Stimulated activated naive CD4-positive, alpha-beta T cell treated with Interleukin-2 at 50 U/mL for 16 hours (primary cell): ENCODE measurements around the gene CDH23.

Experiments used
- DNase-seq: peaks from one replicate; lab custom pipeline; 2025; lab: John Stamatoyannopoulos, UW

Gene CDH23

DNA sequence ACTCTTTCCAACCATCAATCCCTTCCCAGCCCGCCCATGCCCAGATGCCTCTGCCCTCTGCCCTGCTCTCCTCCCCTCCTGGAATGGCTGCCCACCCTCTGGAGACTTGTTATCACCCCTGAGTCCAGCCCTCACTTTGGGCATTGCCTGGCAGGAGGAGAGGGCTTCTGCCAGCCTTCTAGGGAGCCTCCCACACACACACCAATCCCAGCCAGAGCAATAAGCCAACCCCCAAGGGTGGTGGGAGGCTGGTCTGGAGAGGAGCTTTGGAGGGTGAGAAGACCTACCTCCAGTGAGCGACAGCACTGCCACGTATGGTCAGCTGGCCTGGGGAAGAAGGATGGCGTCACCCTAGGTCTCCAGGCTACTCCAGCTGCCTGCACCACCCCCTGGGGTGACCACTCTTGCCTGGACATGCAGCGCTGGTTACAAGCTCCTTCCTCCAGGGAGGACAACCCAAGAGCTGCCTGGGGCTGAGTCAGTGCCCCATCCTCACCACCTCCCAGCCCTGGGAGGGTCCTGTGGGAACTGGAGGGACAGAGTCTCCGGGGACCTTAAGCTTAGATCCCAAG lies 314.4 kb downstream of the CDH23 start:
- no peak for DNase-seq

- DNase-seq = no peak
These were observed 315.4 kb downstream of the CDH23 start for GRCh38 chr10:71712170-71712569.

- no peak for DNase-seq
These were observed 315.9 kb downstream of the CDH23 start for GRCh38 chr10:71712572-71713134.

DNA sequence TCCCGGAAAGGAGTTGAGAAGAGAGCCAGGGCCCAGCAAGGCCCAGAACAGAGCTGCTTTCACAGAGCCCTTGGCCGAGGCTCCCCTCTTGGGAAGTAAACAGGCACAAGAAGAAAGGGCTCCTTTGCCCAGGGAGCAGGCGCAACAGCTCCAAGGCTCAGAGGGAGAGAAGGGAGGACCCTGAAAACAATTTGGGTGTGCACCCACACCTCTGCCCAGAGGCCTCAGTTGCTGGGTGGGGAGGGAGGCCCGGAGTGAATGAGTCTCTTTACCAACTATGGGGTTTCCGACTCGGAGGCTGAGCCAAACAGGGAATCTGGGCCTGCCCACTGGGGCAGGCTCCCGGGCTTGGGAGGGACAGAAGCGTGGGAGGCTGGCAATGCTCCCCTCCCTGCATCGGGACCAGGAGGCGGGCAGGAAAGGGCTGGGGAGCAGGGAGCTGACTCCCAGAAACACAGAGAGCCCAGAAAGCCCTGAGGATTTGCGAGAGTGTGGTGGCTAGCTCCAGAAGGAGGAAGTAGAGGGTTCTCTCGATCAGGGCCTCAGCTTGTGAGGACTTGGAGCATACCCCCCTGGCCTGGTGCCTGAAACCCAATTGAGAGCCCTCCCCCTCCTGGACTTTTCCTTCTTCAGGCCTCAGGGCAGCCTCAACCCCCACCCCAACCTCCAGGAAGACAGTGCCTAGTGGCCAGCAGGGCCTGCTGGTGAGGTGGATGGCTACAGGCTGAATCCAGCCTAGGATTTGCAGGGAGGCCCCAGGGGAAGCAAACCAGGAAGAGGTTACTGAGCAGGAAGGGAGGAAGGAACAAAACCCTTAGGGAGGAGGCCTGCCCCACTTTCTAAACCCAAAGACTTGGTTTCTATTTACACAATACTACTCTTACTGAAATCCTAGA lies 316.7 kb downstream of the CDH23 start:
- DNase-seq = peak; percentile 34

DNA sequence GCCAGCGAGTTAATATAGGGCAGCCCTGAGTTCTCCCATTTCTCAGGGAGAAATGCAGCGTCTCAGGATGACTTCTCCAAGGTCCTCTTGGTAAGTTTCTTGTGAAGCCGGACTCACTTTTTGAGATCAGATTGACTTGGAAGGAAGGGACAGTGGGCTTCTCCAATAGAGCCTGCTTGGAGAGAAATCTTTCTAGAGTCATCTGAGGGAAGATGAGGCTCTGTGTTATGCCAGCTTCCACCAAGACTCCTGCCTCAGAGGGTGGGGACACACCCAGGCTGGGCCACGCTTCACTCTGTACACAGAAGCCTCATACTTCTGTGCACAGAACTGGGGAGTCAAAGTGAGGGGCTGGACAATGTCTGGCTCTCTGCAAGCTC lies 317.3 kb downstream of the CDH23 start:
- no peak for DNase-seq

DNA sequence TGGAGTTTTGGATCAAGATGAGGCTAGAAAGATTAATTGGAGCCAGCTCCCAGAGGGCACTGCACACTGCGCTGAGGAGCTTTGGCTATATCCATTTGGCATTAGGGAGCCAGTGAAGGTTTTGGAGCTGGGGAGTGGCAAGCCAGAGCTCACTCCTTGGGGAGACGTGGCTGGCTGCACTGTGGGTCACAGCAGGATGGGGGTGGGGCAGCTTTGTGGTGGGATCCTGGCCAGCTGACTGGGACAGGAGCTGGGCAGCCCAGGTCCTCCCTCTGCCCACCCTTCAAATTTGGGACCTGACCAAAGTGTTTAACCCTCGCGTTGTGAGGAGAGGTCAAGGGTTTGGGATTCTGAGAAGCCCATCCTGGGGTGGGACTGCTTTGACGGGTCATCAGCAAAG lies 317.9 kb downstream of the CDH23 start:
- no peak for DNase-seq

DNA sequence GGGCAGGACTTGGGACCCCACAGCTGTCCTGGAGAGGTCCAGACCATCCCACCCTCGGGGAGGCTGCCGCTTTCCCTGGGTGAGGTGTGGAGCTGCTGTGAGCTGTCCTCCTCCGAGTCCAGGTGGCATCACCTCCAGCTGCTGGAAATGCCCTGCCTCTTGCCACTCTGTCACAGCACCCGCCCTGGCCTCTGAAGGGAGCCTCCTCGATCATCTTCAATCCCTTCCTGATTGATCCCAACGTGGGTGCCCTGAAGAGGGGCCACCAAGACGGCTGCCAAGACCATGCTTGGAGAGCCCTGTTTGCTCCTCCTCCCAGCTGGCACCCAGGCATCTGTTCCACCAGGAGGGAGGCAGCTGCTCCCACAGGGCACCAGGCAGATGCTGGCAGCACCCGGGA lies 318.3 kb downstream of the CDH23 start:
- DNase-seq = no peak

- no peak for DNase-seq
These were observed 319.1 kb downstream of the CDH23 start for GRCh38 chr10:71715860-71716259.

- no peak for DNase-seq
These were observed 319.7 kb downstream of the CDH23 start for GRCh38 chr10:71716426-71716825.

GRCh38 chr10:71717056-71717455 lies 320.3 kb downstream of the CDH23 start:
- no peak for DNase-seq

DNA sequence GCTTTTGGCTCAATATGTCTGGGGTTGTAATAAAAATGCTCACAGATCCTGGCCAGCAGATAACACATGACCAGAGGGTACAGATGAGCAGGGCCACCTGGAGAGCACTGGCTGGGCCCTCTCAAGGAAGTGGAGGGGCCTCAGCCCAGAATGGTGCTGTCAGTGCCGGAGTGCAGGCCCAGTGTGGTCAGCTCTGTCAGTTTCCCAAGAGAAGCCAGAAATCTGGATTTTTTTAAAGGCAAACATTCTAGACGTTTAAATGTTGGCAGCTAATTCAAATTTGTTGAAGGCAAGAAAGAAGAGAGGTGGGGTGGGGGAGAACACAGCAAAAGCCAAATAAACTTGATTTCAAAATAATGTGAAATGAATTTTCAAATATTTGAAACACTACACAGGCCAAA lies 320.8 kb downstream of the CDH23 start:
- DNase-seq = no peak

- DNase-seq = no peak
These were observed 321.5 kb downstream of the CDH23 start for GRCh38 chr10:71718165-71718698.

DNA sequence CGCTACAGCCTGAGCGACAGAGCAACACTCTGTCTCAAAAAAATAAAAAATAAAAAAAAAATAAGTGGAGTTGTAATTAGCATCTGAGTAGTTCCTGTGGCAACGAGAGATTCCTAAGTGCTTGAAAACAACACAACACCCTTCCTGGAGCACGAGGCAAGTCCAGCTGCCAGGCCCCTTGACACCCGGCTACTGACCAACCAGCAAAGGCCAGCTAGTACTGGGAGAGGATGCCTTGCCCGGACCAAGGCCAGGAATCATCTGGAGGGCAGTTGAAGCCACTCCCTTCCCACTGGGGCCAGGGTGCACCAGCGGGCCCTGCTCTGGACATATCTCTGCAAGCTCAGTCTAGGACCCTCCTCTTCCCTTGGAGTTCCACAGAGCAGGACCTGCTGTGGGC lies 322.3 kb downstream of the CDH23 start:
- no peak for DNase-seq

DNA sequence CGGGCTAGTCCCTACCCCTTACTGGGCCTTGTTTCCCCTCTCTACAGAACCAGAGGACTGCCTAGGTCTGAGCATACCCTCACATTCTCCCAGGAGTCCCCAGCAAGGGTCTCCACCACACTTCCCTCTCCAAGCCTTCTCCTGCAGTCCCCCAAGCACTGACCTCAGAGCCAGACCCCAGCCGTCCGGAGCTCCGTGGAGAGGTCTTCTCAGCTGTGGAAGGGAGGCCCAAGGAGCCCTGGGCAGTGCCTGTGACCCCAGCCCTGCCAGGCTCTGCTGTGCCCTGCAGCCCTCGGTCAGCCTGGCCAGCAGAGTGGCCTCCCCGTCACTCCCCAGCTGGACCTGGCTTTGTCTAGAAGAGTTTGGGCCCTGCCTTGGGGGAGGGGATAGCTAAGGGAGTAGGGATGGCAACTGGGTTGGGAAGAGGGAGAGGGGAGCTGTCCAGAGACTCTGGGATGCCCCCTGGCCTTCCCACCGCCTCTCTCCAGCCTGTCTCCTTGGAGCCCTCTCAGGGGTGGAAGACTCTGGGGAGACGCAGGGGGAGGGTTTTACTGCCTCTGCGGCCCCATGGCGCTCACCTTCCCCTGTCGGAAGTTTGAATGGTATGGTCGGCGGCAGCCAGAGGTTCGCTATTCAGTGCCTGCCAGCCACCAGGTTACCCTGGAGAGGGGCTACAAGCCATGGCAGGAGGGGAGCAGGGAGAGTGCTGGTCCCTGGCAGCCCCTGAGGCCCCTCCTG lies 322.9 kb downstream of the CDH23 start, which contains the start of gene C10orf105:
Gene C10orf105 (minus strand): TSS at position 315 of the 738 bp plus-strand sequence. CDS start 3,441 bp downstream, outside the sequence.
- DNase-seq = no peak

DNA sequence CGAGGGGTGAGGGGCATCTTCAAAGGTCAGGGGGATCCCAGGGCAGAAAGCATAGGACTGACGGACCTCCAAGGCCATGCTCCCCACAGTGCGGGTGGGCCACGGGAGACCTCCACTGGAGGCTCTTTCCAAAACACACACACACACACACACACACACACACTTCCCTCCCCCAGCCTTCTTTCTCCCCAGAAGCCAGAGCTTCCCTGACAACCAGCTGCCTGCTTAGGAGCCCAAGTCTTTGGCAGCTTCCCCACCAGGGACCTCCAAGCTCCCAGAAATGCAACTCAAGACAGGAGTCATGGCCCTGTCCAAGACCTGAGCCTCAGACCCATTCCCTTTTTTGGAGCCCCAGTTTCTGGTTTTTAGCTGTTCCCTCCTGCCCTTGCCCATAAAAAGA lies 323.6 kb downstream of the CDH23 start:
- DNase-seq = no peak

GRCh38 chr10:71721313-71721712 lies 324.6 kb downstream of the CDH23 start:
- no peak for DNase-seq

- DNase-seq = no peak
These were observed 326.1 kb downstream of the CDH23 start for GRCh38 chr10:71722849-71723248.

- no peak for DNase-seq
These were observed 326.6 kb downstream of the CDH23 start for GRCh38 chr10:71723311-71723710.

DNA sequence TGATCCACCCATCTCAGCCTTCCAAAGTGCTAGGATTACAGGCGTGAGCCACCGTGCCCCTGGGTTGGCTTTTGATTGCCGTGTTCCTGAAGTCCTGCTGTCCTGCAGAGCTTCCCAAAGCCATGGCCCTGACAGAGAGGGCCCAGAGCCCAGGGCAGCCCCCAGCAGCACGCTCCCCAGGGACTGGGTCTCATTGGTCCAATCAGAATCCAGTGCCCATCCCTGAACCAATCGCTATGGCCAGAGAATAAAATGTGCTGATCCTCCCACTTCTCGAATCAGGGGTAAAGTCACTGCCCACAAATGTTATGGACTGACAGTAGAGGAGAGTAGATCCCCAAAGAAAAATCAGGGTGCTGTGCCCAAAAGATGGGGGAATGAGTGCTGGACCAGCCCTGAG lies 327.8 kb downstream of the CDH23 start:
- no peak for DNase-seq

- DNase-seq = no peak
These were observed 328.5 kb downstream of the CDH23 start for GRCh38 chr10:71725249-71725648.

DNA sequence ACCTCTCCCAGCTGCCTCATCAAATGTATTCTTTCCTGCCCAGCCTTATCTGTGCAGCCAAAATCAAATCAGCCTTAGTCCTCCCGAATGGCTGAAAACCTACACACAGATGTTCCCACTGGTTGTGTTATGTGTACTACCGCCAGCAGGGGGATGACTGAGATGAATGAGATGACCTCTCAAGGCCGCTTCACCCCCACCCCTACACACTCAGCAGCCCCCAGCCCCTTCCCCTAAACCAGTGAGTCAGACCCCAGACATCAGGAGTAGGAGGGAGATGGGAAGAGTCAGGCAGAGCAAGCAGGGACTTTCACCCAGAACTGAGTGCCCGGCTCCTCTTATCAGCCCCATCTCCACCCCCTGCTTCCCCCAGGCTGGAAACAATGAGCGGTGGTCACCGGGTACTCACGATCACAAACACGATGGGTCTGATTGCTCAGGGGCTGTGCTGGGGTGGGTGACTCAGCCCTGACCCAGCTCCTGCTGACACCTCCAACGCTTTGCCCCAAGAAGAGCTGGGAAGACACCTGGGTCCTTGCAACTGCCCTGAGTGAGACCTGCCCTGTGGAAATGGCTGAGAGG lies 329.4 kb downstream of the CDH23 start:
- DNase-seq = peak; percentile 88

GRCh38 chr10:71726580-71727104 lies 329.9 kb downstream of the CDH23 start:
- DNase-seq = peak; percentile 68
